K562 (cell line): ENCODE measurements around the gene GIGYF2. TPM values are rescaled to one million over a fixed set of nuclear protein-coding genes. Genes with fewer than 3 reads are reported as not detected.
A peak's percentile ranks its signal among the peaks of the same experiment; 100 is the strongest.

Experiments
- ATAC-seq: fragments of 200-7000 bp; cut with Tn5 transposase; 3 replicates; pipeline ENCODE4 v1.9.1; 2020; ENCODE audit warnings: moderate library complexity
- BruUV-seq: library from RNA; stranded (reverse); fragments of 400-500 nt; replicated peaks from 2 replicates; lab custom pipeline; 2021; lab: Mats Ljungman, UMichigan
- CTCF ChIA-PET: fragments of 300-600 bp; formaldehyde crosslinking; extraction: SDS; loops from one replicate; lab custom pipeline; 2021; ENCODE audit warnings: low intra/inter-chr PET ratio; lab: Yijun Ruan, JAX
- POLR2A ChIA-PET: fragments of 300-600, 350-650 bp; sonication (Branson Sonifier 250); formaldehyde crosslinking; extraction: SDS; loops from one replicate; lab custom pipeline; 2021; ENCODE audit warnings: antibody characterized with exemption, inconsistent platforms; lab: Yijun Ruan, JAX
- DNase-seq, 4 experiments: peaks; one replicate each; pipeline versions ENCODE4 v3.0.0 to v3.0.0-alpha.2; 2011 to 2018; ENCODE audit warnings: low spot score in 3 of 4, mixed read lengths in 3 of 4; ENCODE audit errors: extremely low read depth in 1 of 4
- FAIRE-seq: peaks from 2 replicates; lab custom pipeline; 2011; peaks lifted over from hg19 to GRCh38; lab: Jason Lieb, UNC
- H2AFZ ChIP-seq: 2 replicates; pipeline ENCODE4 v1.6.0; 2011; ENCODE audit warnings: low read depth, low read length, control low read depth, inconsistent platforms
- H3K27ac ChIP-seq: fragments of 200-600 bp; 3 replicates; pipeline ENCODE4 v1.8.0; 2011; ENCODE audit warnings: low read depth, mild to moderate bottlenecking, control low read depth, inconsistent platforms, low read length, moderate library complexity, mixed read lengths; ENCODE audit errors: extremely low read depth
- H3K27me3 ChIP-seq, 2 experiments: fragments of 300-600 bp in 1 of 2; 2 replicates in 1 of 2; 3 replicates in 1 of 2; pipeline versions ENCODE4 v1.6.0 to v1.8.0; 2011; ENCODE audit warnings: inconsistent platforms in 2 of 2, low read length in 2 of 2, mild to moderate bottlenecking in 1 of 2, mixed read lengths in 1 of 2, moderate library complexity in 1 of 2; ENCODE audit not compliant: control insufficient read depth in 2 of 2, insufficient read depth in 2 of 2
- H3K36me3 ChIP-seq: fragments of 300-600 bp; 3 replicates; pipeline ENCODE4 v1.8.0; 2011; ENCODE audit warnings: mild to moderate bottlenecking, low read length, inconsistent platforms; ENCODE audit not compliant: control insufficient read depth, insufficient read depth
- H3K4me1 ChIP-seq, 2 experiments: fragments of 200-600 bp in 1 of 2; replicated peaks in 1 of 2; 2 replicates in 1 of 2; 3 replicates in 1 of 2; pipeline versions ENCODE4 v1.5.1 to v1.8.0; 2011; ENCODE audit warnings: inconsistent platforms in 2 of 2, low read length in 2 of 2, mild to moderate bottlenecking in 1 of 2, mixed read lengths in 1 of 2, moderate library complexity in 1 of 2; ENCODE audit not compliant: control insufficient read depth in 2 of 2, insufficient read depth in 2 of 2
- H3K4me2 ChIP-seq: 2 replicates; pipeline ENCODE4 v1.6.1; 2011; ENCODE audit warnings: low read length, control low read depth, inconsistent platforms, mixed read lengths; ENCODE audit not compliant: insufficient read depth
- H3K4me3 ChIP-seq: fragments of 200-600 bp; sonication (generic), shearing (Covaris generic); 2 replicates; pipeline ENCODE4 v1.5.1; 2016; ENCODE audit warnings: control low read depth, inconsistent platforms
- H3K79me2 ChIP-seq: fragments of 200-600 bp; 3 replicates; pipeline ENCODE4 v1.8.0; 2011; ENCODE audit warnings: low read length, inconsistent platforms; ENCODE audit not compliant: control insufficient read depth, insufficient read depth
- H3K9ac ChIP-seq, 2 experiments: 2 replicates each; pipeline versions ENCODE4 v1.6.0 to v1.6.1; 2011; ENCODE audit warnings: low read depth in 2 of 2, low read length in 2 of 2, control low read depth in 1 of 2, inconsistent platforms in 1 of 2, mild to moderate bottlenecking in 1 of 2, mixed read lengths in 1 of 2; ENCODE audit not compliant: insufficient read depth in 1 of 2
- H3K9me1 ChIP-seq: one replicate; pipeline ENCODE4 v1.6.0; 2011; ENCODE audit warnings: inconsistent platforms, mild to moderate bottlenecking, low read length, moderate library complexity; ENCODE audit not compliant: control insufficient read depth, insufficient read depth
- H3K9me3 ChIP-seq: replicated peaks from 2 replicates; pipeline ENCODE4 v1.5.1; 2011; ENCODE audit warnings: low read depth, low read length, inconsistent platforms; ENCODE audit not compliant: control insufficient read depth, insufficient read depth
- H4K20me1 ChIP-seq: replicated peaks from 2 replicates; pipeline ENCODE4 v1.6.1; 2011; ENCODE audit warnings: low read length, inconsistent platforms, mixed read lengths; ENCODE audit not compliant: control insufficient read depth, insufficient read depth
- ADNP ChIP-seq: fragments of 200-800 bp; sonication (Bioruptor generic); IDR thresholded peaks from 2 replicates; pipeline ENCODE4 v1.6.1; 2016; ENCODE audit warnings: missing genetic modification characterization, missing compliant biosample characterization
- ELF4 ChIP-seq: fragments of 450-650 bp; formaldehyde crosslinking; IDR thresholded peaks from 2 replicates; pipeline ENCODE4 v1.4.0; 2022; ENCODE audit warnings: missing genetic modification characterization
- ZBTB26 ChIP-seq: fragments of 450-650 bp; formaldehyde crosslinking; IDR thresholded peaks from 2 replicates; pipeline ENCODE4 v1.4.0; 2022; ENCODE audit warnings: missing genetic modification characterization
- ZNF175 ChIP-seq: fragments of 200-800 bp; sonication (Bioruptor generic); IDR thresholded peaks from 2 replicates; pipeline ENCODE4 v1.6.1; 2016; ENCODE audit warnings: low read depth, mild to moderate bottlenecking, missing genetic modification characterization, missing compliant biosample characterization
- ZNF24 ChIP-seq: fragments of 450-650 bp; IDR thresholded peaks from 2 replicates; pipeline ENCODE4 v1.6.1; 2016
- WGBS: fragments of 100-300 bp; shearing (Covaris generic); methylation state at CpG from one replicate; pipeline ENCODE4 v1.1.6; 2016; ENCODE audit warnings: low coverage, mixed read lengths; ENCODE audit not compliant: insufficient coverage; ENCODE audit errors: missing lambda C conversion rate; 5-methylcytosine and 5-hydroxymethylcytosine counted together
- in situ Hi-C: fragments of 300-500 bp; cut with MboI; formaldehyde crosslinking; loops from 4 replicates; pipeline ENCODE4 v1.15.0; 2018; ENCODE audit warnings: inconsistent platforms, mixed read lengths
- intact Hi-C: fragments of 100-400 bp; cut with micrococcal nuclease; formaldehyde crosslinking; loops from 2 replicates; pipeline ENCODE4 v1.14.2; 2022
- polyA plus RNA-seq, 8 experiments: library from polyadenylated mRNA; depleted of rRNA in 4 of 8; stranded (reverse) in 5 of 8; unstranded in 3 of 8; fragments of >200 nt; fragmentation: Nextera tagmentation in 2 of 8; fragmentation: Illumina TruSeq in 1 of 8; extraction: Ambion mirVana in 2 of 8; extraction: Trizol in 1 of 8; gene quantifications; 2 replicates each; pipeline versions ENCODE4 v1.2.1 to v1.2.3, GENCODE V29; 2011 to 2014; ENCODE audit warnings: inconsistent platforms in 1 of 8, missing spikeins in 1 of 8
- total RNA-seq, 7 experiments: library from RNA; depleted of rRNA in 6 of 7; stranded (reverse); fragments of >200 nt in 6 of 7; fragmentation: Illumina TruSeq in 2 of 7; extraction: Trizol in 2 of 7; gene quantifications; 2 replicates each; pipeline versions ENCODE4 v1.2.1 to v1.2.3, GENCODE V29; 2011 to 2021; ENCODE audit warnings: low replicate concordance in 1 of 7

GIGYF2 gene
- total and polyA plus RNA-seq, 9 of the 15 experiments (the other 6 are each of a cell fraction or from before 2014, with no cell fraction given): 12.7 to 52.7 (median 34.9) TPM

- no peak for DNase-seq
- no peaks in the 10 kb centered on the region for H3K36me3 ChIP-seq
- FAIRE-seq: no peak
- H3K4me3 ChIP-seq: no peak overlapping the region
- 19% methylated on average over 10 of the region's 18 CpGs for WGBS
- H2AFZ ChIP-seq: no peak overlapping the region
- H4K20me1 ChIP-seq: no peaks in the 10 kb centered on the region
- H3K4me1 ChIP-seq: peaks cover 0 to 6% of the 10 kb centered on the region in 2 experiments; a peak in 2 of 5 replicates
- ChIA-PET POLR2A (no interaction called here), CTCF (no interaction called here)
- no peak for ATAC-seq
- 0 out of 2 replicates have a peak, but pooled peaks have one; percentile 43 for TF ChIP-seq ZNF24
- TF ChIP-seq ZNF175 (CRISPR knock-in tag): no peak
- no peak for TF ChIP-seq ELF4 (CRISPR knock-in tag)
- no peak for TF ChIP-seq ZBTB26 (CRISPR knock-in tag)
- TF ChIP-seq ADNP (tag): no peak
- H3K79me2 ChIP-seq: no peaks in the 10 kb centered on the region
- no peaks in the 10 kb centered on the region for H3K9me3 ChIP-seq
- no peak overlapping the region for H3K27ac ChIP-seq
- H3K27me3 ChIP-seq: peaks cover 0 to 43% of the 10 kb centered on the region in 2 experiments; a peak in 2 of 5 replicates
- H3K9me1 ChIP-seq: no peaks in the 10 kb centered on the region
- in situ Hi-C loops (no loop called here), intact Hi-C loops (no loop called here)
- BruUV-seq: no TSS peak
- no peak overlapping the region for H3K9ac ChIP-seq
- H3K4me2 ChIP-seq: no peak overlapping the region
Observed at GRCh38 chr2:232898592-232899543, 201.7 kb downstream of the GIGYF2 start.
